HUES6 (cell line): ENCODE measurements around the gene SUCLG2.

Source experiments
- H3K27ac ChIP-seq: 2 replicates; pipeline ENCODE4 v1.7.0; 2013; ENCODE audit warnings: low read depth, mild to moderate bottlenecking, low read length, inconsistent platforms
- H3K27me3 ChIP-seq: 2 replicates; pipeline ENCODE4 v1.6.1; 2013; ENCODE audit warnings: low read length; ENCODE audit not compliant: control insufficient read depth, insufficient read depth
- H3K36me3 ChIP-seq: 2 replicates; pipeline ENCODE4 v1.6.1; 2013; ENCODE audit warnings: low read length; ENCODE audit not compliant: control insufficient read depth, insufficient read depth
- H3K4me1 ChIP-seq: 2 replicates; pipeline ENCODE4 v1.6.1; 2013; ENCODE audit warnings: low read length; ENCODE audit not compliant: control insufficient read depth, insufficient read depth
- H3K4me3 ChIP-seq: 2 replicates; pipeline ENCODE4 v1.5.1; 2013; ENCODE audit warnings: low read depth, low read length
- H3K9ac ChIP-seq: one replicate; pipeline ENCODE4 v1.6.1; 2013; ENCODE audit warnings: mild to moderate bottlenecking, low read length
- H3K9me3 ChIP-seq: 2 replicates; pipeline ENCODE4 v1.6.1; 2013; ENCODE audit warnings: low read depth, low read length; ENCODE audit not compliant: control insufficient read depth, insufficient read depth

The SUCLG2 gene

GRCh38 chr3:67649681-67650080 is 4.7 kb downstream of the SUCLG2 start:
- Histone ChIP-seq H3K27ac (no peak overlapping the region), H3K9me3 (no peaks in the 10 kb centered on the region), H3K27me3 (no peaks in the 10 kb centered on the region), H3K4me1 (peaks cover 7% of the 10 kb centered on the region), H3K9ac (no peak overlapping the region), H3K36me3 (no peaks in the 10 kb centered on the region), H3K4me3 (no peak overlapping the region)

GRCh38 chr3:67648701-67649100 is 5.7 kb downstream of the SUCLG2 start:
- Histone ChIP-seq H3K27ac (no peak overlapping the region), H3K4me1 (peaks cover 4% of the 10 kb centered on the region), H3K9me3 (no peaks in the 10 kb centered on the region), H3K4me3 (no peak overlapping the region), H3K27me3 (no peaks in the 10 kb centered on the region), H3K36me3 (no peaks in the 10 kb centered on the region), H3K9ac (no peak overlapping the region)

- H3K36me3 ChIP-seq = no peaks in the 10 kb centered on the region
- no peaks in the 10 kb centered on the region for H3K9me3 ChIP-seq
- H3K9ac ChIP-seq = no peak overlapping the region
- H3K27ac ChIP-seq = no peak overlapping the region
- no peaks in the 10 kb centered on the region for H3K4me1 ChIP-seq
- no peak overlapping the region for H3K4me3 ChIP-seq
- H3K27me3 ChIP-seq = no peaks in the 10 kb centered on the region
Measured at GRCh38 chr3:67648229-67648628, 6.2 kb downstream of the SUCLG2 start.

- Histone ChIP-seq H3K4me1 (no peaks in the 10 kb centered on the region), H3K27me3 (no peaks in the 10 kb centered on the region), H3K27ac (no peak overlapping the region), H3K9me3 (no peaks in the 10 kb centered on the region), H3K9ac (no peak overlapping the region), H3K36me3 (no peaks in the 10 kb centered on the region), H3K4me3 (no peak overlapping the region)
Measured at GRCh38 chr3:67647390-67647878, 7.0 kb downstream of the SUCLG2 start.

GRCh38 chr3:67646586-67647234 is 7.7 kb downstream of the SUCLG2 start:
- no peak overlapping the region for H3K9ac ChIP-seq
- no peaks in the 10 kb centered on the region for H3K36me3 ChIP-seq
- no peak overlapping the region for H3K27ac ChIP-seq
- no peaks in the 10 kb centered on the region for H3K27me3 ChIP-seq
- H3K4me1 ChIP-seq = no peaks in the 10 kb centered on the region
- no peaks in the 10 kb centered on the region for H3K9me3 ChIP-seq
- H3K4me3 ChIP-seq = no peak overlapping the region

DNA sequence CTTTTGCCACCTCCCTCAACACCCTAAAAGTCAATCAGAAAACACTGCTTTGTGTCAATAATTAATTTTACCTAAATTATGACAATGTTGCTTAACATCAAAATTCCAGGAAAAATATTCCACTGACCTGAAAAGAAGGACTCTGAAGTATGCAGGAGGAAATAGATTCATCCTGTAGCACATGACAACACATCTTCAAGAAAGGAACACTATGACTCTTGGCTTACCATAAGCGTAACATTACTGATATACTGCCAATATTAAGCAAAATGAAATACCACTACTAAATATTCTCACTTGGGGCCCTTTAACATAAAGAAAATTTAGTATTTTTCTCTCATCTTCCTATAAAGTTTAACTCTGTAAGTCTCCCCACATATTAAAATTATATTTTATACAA is 9.6 kb downstream of the SUCLG2 start:
- H3K27me3 ChIP-seq = no peaks in the 10 kb centered on the region
- no peaks in the 10 kb centered on the region for H3K9me3 ChIP-seq
- no peak overlapping the region for H3K4me3 ChIP-seq
- no peak overlapping the region for H3K9ac ChIP-seq
- no peaks in the 10 kb centered on the region for H3K4me1 ChIP-seq
- no peak overlapping the region for H3K27ac ChIP-seq
- no peaks in the 10 kb centered on the region for H3K36me3 ChIP-seq

- Histone ChIP-seq H3K27ac (no peak overlapping the region), H3K4me1 (no peaks in the 10 kb centered on the region), H3K36me3 (no peaks in the 10 kb centered on the region), H3K4me3 (no peak overlapping the region), H3K9ac (no peak overlapping the region), H3K27me3 (no peaks in the 10 kb centered on the region), H3K9me3 (no peaks in the 10 kb centered on the region)
Measured at GRCh38 chr3:67642734-67643133, 11.7 kb downstream of the SUCLG2 start.

DNA sequence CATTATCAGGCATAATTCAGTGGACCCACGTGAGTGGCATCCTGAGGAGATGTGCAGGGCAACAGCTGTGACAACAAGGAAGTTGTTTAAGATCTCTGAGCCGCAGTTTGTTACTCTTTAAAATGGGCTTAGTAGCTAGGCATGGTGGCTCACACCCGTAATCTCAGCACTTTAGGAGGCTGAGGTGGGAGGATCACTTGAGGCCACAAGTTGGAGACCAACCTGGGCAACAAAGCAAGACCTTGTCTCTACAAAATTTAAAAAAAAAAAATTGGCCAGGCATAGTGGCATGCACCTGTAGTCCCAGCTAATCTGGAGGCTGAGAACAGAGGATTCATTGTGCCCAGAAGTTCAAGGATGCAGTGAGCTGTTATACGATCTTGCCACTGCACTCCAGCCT is 12.2 kb downstream of the SUCLG2 start:
- Histone ChIP-seq H3K9ac (no peak overlapping the region), H3K4me1 (no peaks in the 10 kb centered on the region), H3K27ac (no peak overlapping the region), H3K4me3 (no peak overlapping the region), H3K27me3 (no peaks in the 10 kb centered on the region), H3K36me3 (no peaks in the 10 kb centered on the region), H3K9me3 (no peaks in the 10 kb centered on the region)

- no peaks in the 10 kb centered on the region for H3K27me3 ChIP-seq
- H3K36me3 ChIP-seq = no peaks in the 10 kb centered on the region
Measured at GRCh38 chr3:67641451-67641850, 13.0 kb downstream of the SUCLG2 start.

GRCh38 chr3:67640023-67640660 is 14.3 kb downstream of the SUCLG2 start:
- Histone ChIP-seq H3K36me3 (no peaks in the 10 kb centered on the region), H3K4me3 (no peak overlapping the region), H3K27me3 (no peaks in the 10 kb centered on the region), H3K4me1 (no peaks in the 10 kb centered on the region), H3K9ac (no peak overlapping the region), H3K9me3 (no peaks in the 10 kb centered on the region), H3K27ac (no peak overlapping the region)

More at GRCh38 chr3:67641451-67641850, 13.0 kb downstream of the SUCLG2 start:
- Histone ChIP-seq H3K9ac (no peak overlapping the region), H3K4me1 (no peaks in the 10 kb centered on the region), H3K9me3 (no peaks in the 10 kb centered on the region), H3K4me3 (no peak overlapping the region), H3K27ac (no peak overlapping the region)

DNA sequence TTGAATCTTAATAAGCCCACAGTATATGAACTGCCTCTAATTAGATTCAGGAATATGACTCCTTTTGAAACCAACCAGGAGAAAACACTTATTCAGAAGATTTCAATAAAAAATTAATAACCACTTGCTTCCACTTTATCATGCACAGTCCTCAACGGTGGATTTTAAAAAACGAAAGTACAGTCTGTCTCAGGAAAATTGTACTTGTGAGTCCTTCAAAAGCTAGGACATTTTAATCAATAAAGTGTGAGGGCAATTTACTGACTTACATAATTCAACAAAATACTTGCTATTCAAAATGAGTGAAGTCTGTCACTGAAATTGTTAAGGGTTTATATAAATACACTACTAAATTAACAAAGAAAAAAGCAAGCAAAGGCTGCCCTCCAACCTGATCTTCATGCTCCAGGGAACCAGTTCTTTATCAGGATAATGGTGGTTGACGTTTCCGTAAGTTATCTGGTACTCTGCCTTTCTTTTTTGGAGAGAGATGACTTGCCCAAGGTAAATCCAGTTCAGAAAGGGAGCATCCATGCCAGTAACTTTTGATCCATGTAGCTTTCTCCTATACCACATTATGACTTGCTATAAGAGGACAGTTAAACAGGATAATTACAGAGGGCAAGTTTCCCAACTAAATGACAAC is 17.0 kb downstream of the SUCLG2 start:
- H3K4me1 ChIP-seq = no peaks in the 10 kb centered on the region
- H3K9me3 ChIP-seq = no peaks in the 10 kb centered on the region
- no peaks in the 10 kb centered on the region for H3K36me3 ChIP-seq
- no peak overlapping the region for H3K9ac ChIP-seq
- H3K27me3 ChIP-seq = no peaks in the 10 kb centered on the region
- H3K27ac ChIP-seq = no peak overlapping the region
- H3K4me3 ChIP-seq = no peak overlapping the region
